GM19468 (cell line): ENCODE data around the gene HOXC4.
"Not testable (repeated sequence)": the region's sequence is repeated elsewhere in the genome, so short reads cannot be mapped to it uniquely, and the experiment has no call there.

Source experiments
- ATAC-seq: cut with Tn5 transposase; IDR thresholded peaks from one replicate; pipeline ENCODE4 v1.9.1; 2021; ENCODE audit warnings: mild to moderate bottlenecking, moderate library complexity, moderate number of reproducible peaks; ENCODE audit not compliant: unreplicated experiment; ENCODE audit errors: extremely low read depth

HOXC4 gene

GRCh38 chr12:54052438-54053002, 1.1 kb upstream of the HOXC4 start:
- no peak for ATAC-seq

GRCh38 chr12:54053003-54053750, 458 bp upstream of the HOXC4 start:
- peak; percentile 44 for ATAC-seq

DNA sequence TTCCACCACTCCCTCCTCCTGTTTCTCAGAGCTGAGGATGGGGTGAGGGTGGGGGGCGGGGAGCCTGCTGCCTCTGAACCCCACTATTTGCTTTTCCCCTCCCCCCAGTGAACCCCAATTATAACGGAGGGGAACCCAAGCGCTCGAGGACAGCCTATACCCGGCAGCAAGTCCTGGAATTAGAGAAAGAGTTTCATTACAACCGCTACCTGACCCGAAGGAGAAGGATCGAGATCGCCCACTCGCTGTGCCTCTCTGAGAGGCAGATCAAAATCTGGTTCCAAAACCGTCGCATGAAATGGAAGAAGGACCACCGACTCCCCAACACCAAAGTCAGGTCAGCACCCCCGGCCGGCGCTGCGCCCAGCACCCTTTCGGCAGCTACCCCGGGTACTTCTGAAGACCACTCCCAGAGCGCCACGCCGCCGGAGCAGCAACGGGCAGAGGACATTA, 1.1 kb downstream of the HOXC4 start:
- no peak for ATAC-seq

DNA sequence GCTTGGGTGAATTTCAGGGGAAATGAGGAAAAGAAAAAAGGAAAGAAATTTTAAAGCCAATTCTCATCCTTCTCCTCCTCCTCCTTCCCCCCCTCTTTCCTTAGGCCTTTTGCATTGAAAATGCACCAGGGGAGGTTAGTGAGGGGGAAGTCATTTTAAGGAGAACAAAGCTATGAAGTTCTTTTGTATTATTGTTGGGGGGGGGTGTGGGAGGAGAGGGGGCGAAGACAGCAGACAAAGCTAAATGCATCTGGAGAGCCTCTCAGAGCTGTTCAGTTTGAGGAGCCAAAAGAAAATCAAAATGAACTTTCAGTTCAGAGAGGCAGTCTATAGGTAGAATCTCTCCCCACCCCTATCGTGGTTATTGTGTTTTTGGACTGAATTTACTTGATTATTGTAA, 1.9 kb downstream of the HOXC4 start:
- ATAC-seq = no peak

DNA sequence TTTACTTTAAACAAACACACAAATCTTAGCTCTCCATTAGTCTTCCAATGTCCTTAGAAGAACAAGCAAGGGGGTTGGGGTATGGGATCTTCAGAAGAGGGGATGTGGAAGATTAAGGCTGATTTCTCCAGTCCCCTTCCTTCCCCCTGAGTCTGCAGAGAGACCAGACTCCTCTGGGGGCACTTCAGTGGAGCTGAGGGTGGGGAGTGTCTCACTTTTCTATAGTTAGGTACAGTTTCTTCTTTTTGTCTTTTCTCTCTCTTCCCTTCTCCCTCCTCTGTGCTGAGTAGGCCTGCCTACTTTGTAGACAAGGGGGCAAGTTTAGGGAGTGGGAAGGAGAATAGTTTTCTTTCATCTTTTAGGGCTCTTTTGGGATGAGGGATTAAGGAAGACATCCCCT, 2.5 kb downstream of the HOXC4 start:
- no peak for ATAC-seq

- no peak for ATAC-seq
These were observed 4.6 kb downstream of the HOXC4 start for GRCh38 chr12:54058128-54058768.

DNA sequence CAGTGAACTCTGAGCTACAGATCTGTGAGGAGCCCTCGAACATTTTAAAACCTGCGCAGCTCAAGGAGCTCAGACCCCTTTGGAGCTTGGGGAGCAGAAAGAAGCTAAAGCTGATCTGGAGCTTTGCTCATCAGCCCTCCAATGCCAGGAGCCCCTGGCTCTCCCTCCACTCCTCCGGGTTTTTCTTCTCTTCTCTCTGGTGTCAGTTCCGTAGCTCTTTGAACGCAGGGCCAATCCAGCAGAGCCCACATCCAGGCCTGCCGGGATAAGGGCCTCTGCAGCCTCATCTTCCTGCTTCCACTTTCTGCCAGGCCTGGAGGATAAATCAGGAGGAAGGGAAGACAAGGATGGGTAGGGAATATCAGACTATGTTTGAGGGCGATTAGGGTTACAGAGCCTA, 6.0 kb downstream of the HOXC4 start:
- no peak for ATAC-seq

- no peak for ATAC-seq
These were observed 6.7 kb downstream of the HOXC4 start for GRCh38 chr12:54060174-54060974.

- ATAC-seq = no peak
These were observed 7.5 kb downstream of the HOXC4 start for GRCh38 chr12:54060975-54061778.

GRCh38 chr12:54065677-54066076, 12.0 kb downstream of the HOXC4 start:
- no peak for ATAC-seq

DNA sequence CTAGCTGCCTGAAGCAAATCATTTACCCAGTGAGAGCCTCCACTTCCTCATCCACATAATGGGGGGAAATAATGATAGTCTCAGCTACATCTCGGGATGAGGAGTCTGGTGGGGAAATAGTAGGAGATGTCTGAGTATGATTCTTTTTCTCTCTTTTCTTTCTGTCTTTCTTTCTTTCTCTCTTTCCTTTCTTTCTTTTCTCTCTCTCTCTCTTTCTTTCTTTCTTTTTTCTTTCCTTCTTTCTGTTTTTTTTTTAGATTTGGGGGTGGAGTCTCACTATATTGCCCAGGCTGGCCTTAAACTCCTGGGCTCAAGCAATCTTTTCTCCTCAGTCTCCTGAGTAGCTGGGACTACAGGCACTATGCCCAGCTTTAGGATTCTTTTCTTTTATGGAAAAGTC, 12.8 kb downstream of the HOXC4 start:
- ATAC-seq = no peak

GRCh38 chr12:54068418-54069070, 14.9 kb downstream of the HOXC4 start:
- no peak for ATAC-seq

DNA sequence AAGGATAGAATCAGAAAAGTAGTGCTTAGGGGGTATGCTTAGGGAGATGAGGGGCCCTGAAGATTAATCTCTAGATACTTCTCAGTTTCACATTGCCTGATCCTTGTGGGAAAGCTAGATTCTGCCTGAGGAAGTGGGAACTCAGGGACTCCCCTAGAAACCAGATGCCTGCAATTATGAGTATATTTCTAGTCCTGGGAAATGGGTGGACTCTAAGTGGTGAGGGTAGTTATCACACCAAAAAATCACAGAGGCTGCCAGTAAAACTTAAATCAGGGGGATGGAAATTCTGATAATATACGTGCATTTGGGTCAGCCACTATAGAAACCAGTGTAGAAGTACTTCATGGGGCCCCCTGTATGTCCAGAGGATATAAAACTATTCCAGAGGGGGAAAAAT, 18.3 kb downstream of the HOXC4 start:
- no peak for ATAC-seq

DNA sequence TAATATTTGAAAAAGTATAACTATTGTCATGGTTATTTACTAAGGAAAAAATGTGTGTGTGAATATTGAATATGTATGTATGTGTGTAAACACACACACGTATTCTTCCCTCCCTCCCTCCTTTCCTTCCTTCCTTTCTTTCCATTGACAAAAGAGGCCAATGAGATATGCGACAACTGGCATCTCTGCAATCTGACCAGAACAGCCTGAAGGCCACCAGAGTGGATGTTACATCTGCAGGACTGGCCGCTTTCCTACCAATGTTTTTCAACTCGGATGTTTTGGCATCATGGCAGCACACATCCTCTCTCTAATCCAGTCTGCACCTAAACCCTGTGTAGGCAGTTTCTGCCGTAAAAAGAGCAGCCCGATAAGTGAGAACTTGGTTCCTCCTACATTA, 20.7 kb downstream of the HOXC4 start:
- no peak for ATAC-seq

- ATAC-seq = no peak
These were observed 21.8 kb downstream of the HOXC4 start for GRCh38 chr12:54075409-54075808.

DNA sequence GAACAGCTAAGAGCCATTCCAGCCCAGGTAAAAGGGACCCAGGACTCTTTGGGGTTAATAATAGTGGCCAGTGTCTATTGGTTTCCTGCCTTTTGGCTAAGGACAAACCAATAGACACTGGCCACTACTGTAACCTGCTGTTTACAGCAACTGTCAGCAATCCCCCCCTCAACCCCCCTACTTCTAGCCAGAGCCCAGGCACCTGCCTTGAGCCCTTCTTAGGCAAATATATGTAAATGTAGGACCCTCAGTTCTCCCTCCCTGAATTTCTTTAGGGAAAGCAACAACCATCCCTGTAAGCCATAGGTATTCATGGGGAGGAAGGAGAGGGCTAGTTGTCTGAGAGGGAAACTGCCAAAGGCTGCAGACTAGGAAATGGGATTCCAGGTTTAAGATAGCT, 22.3 kb downstream of the HOXC4 start:
- no peak for ATAC-seq

DNA sequence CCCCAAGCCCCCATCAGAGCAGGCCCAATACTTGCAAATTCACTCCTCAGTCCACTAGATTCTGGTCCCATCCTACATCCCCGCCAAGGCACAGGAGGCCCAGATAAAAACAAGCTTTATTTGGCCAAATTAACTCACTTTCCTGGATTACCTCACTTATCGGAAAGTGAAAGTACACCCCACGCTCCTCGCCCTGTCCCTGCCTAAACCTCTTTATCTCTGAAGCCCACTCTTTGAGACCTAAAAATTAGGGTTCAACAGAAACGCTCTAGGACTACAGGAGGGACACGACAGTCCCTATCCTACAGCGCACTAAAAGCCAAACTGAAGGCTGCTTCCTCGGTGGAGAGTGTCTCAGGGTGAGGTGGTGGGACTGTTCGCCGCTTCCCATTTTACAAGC, 24.2 kb downstream of the HOXC4 start:
- ATAC-seq = not testable (repeated sequence)

GRCh38 chr12:54079115-54079514, 25.5 kb downstream of the HOXC4 start:
- ATAC-seq = not testable (repeated sequence)
